ENCODE measurements around the gene RNF44. TPM values are rescaled to one million over a fixed set of nuclear protein-coding genes. Genes with fewer than 3 reads are reported as not detected.

RNF44 gene
- total and polyA plus RNA-seq, 2 of the 13 experiments (the other 11 are each of a cell fraction or from before 2014, with no cell fraction given) = 9.2 to 16.8 TPM

- in situ Hi-C loops (cut with HindIII; ENCODE audit: extremely low pct_ligation_motif_present, low pct_unique_long_range_greater_than_20kb) (no loop called here), intact Hi-C loops (cut with micrococcal nuclease; ENCODE audit: unreplicated experiment) (no loop called here)
- DNase-seq (ENCODE audit: low spot score) = no peak
- H3K4me2 ChIP-seq (ENCODE audit: low read depth, low read length) = peak overlapping the region; percentile 50; the same call in 1 of the 2 replicates
- H3K4me1 ChIP-seq (ENCODE audit: insufficient read depth, low read length) = peaks cover 29% of the 10 kb centered on the region
- no peak for FAIRE-seq
- H3K9me3 ChIP-seq (ENCODE audit: low read length) = no peaks in the 10 kb centered on the region
- peaks cover 0 to 8% of the 10 kb centered on the region in 2 experiments; a peak in 2 of 5 replicates for H3K27me3 ChIP-seq (ENCODE audit: control insufficient read depth in 1 of 2, insufficient read depth in 2 of 2, low read length in 2 of 2)
- H3K79me2 ChIP-seq (ENCODE audit: insufficient read depth, low read length) = no peaks in the 10 kb centered on the region
- H2AFZ ChIP-seq (ENCODE audit: low read length) = no peak overlapping the region
- H3K27ac ChIP-seq (ENCODE audit: extremely low read length, insufficient read depth, low read length) = no peak overlapping the region
- WGBS (ENCODE audit: low lambda C conversion rate) = 48% methylated on average over 7 of the region's 7 CpGs
- no peak overlapping the region for H3K9ac ChIP-seq (ENCODE audit: insufficient read depth, low read depth, low read length)
- ChIA-PET CTCF (ENCODE audit: low intra/inter-chr PET ratio, low total read pairs) (no interaction called here), POLR2A (interaction anchor here (1.1 to 1.5 kb wide), 2 partner anchors 16 to 126 kb away, joined by 3 read pairs; partner anchors contain the start of genes RNF44 and TSPAN17)
- no peak overlapping the region for H3K4me3 ChIP-seq (replicated peaks in 1 of 3; ENCODE audit: insufficient read depth in 1 of 3, low read depth in 2 of 3, low read length in 3 of 3)
- H3K36me3 ChIP-seq (replicated peaks in 1 of 2; ENCODE audit: control insufficient read depth in 1 of 2, insufficient read depth in 2 of 2, low read length in 2 of 2) = no peaks in the 10 kb centered on the region
- peak; percentile 16 for ATAC-seq
- no peaks in the 10 kb centered on the region for H4K20me1 ChIP-seq (ENCODE audit: insufficient read depth, low read length)
- BruUV-seq (replicated peaks) = no TSS peak
- TF ChIP-seq JUN (CRISPR knock-in tag; IDR thresholded peaks at IDR 0.05) (no peak), MXD1 (CRISPR knock-in tag; IDR thresholded peaks at IDR 0.05) (no peak), RNF219 (CRISPR knock-in tag; IDR thresholded peaks at IDR 0.05) (no peak), ETV5 (CRISPR knock-in tag; IDR thresholded peaks at IDR 0.05; ENCODE audit: borderline replicate concordance) (no peak), ELK4 (CRISPR knock-in tag; IDR thresholded peaks at IDR 0.05; ENCODE audit: borderline replicate concordance) (no peak), HNRNPH1 (optimal IDR thresholded peaks at IDR 0.05; ENCODE audit: low read depth, low read length) (no peak), ZBTB49 (CRISPR knock-in tag; IDR thresholded peaks at IDR 0.05; ENCODE audit: borderline replicate concordance) (no peak), ZNF780A (CRISPR knock-in tag; IDR thresholded peaks at IDR 0.05) (no peak), DNMT1 (CRISPR knock-in tag; IDR thresholded peaks at IDR 0.05) (no peak), ZNF557 (CRISPR knock-in tag; IDR thresholded peaks at IDR 0.05) (no peak), ZNF333 (CRISPR knock-in tag; IDR thresholded peaks at IDR 0.05; ENCODE audit: borderline replicate concordance) (no peak), ZNF616 (CRISPR knock-in tag; IDR thresholded peaks at IDR 0.05; ENCODE audit: low read depth) (no peak), ZNF891 (CRISPR knock-in tag; IDR thresholded peaks at IDR 0.05) (no peak)
- TF ChIP-seq, protein P1, sequence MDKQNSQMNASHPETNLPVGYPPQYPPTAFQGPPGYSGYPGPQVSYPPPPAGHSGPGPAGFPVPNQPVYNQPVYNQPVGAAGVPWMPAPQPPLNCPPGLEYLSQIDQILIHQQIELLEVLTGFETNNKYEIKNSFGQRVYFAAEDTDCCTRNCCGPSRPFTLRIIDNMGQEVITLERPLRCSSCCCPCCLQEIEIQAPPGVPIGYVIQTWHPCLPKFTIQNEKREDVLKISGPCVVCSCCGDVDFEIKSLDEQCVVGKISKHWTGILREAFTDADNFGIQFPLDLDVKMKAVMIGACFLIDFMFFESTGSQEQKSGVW (CRISPR knock-in tag; IDR thresholded peaks at IDR 0.05; ENCODE audit: borderline replicate concordance) = no peak
- TF ChIP-seq, protein P2, sequence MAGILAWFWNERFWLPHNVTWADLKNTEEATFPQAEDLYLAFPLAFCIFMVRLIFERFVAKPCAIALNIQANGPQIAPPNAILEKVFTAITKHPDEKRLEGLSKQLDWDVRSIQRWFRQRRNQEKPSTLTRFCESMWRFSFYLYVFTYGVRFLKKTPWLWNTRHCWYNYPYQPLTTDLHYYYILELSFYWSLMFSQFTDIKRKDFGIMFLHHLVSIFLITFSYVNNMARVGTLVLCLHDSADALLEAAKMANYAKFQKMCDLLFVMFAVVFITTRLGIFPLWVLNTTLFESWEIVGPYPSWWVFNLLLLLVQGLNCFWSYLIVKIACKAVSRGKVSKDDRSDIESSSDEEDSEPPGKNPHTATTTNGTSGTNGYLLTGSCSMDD (CRISPR knock-in tag; IDR thresholded peaks at IDR 0.05) = no peak
- TF ChIP-seq, protein P3, sequence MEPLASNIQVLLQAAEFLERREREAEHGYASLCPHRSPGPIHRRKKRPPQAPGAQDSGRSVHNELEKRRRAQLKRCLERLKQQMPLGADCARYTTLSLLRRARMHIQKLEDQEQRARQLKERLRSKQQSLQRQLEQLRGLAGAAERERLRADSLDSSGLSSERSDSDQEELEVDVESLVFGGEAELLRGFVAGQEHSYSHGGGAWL (CRISPR knock-in tag; IDR thresholded peaks at IDR 0.05) = no peak
Observed at GRCh38 chr5:176521286-176521685, 15.9 kb downstream of the RNF44 start.

Measured in HepG2 (cell line).